Keratinocyte (primary cell): ENCODE measurements around the gene EVL.

Experiments
- CTCF ChIP-seq, 3 experiments: IDR thresholded peaks in 1 of 3; conservative IDR thresholded peaks in 1 of 3; optimal IDR thresholded peaks in 1 of 3; 2 replicates in 2 of 3; 3 replicates in 1 of 3; pipeline versions ENCODE3 to v1.5.1; 2011; ENCODE audit warnings: low read length in 3 of 3, mild to moderate bottlenecking in 3 of 3, moderate library complexity in 2 of 3, control low read depth in 1 of 3, inconsistent platforms in 1 of 3; ENCODE audit not compliant: insufficient read depth in 2 of 3; ENCODE audit errors: extremely low read depth in 1 of 3
- EZH2 ChIP-seq: IDR thresholded peaks from one replicate; pipeline ENCODE4 v1.6.1; 2012; ENCODE audit warnings: inconsistent platforms, mild to moderate bottlenecking, low read length, moderate library complexity

GRCh38 chr14:100155756-100156616, 90.8 kb downstream of the EVL start:
- TF ChIP-seq CTCF (optimal IDR thresholded peaks at IDR 0.05 in 1 of 3, IDR thresholded peaks at IDR 0.05 in 1 of 3, conservative IDR thresholded peaks at IDR 0.05 in 1 of 3; ENCODE audit: extremely low read depth in 1 of 3, insufficient read depth in 2 of 3, low read length in 3 of 3) = no peak
- TF ChIP-seq EZH2 = no peak
